ENCODE data around the gene TSPO. TPM values are rescaled to one million over a fixed set of nuclear protein-coding genes. Genes with fewer than 3 reads are reported as not detected.

Gene TSPO
- total and polyA plus RNA-seq, 2 of the 13 experiments (the other 11 are each of a cell fraction or from before 2014, with no cell fraction given) = 0.46 to 1.4 TPM

- TF ChIP-seq ZNF501 (CRISPR knock-in tag; IDR thresholded peaks at IDR 0.05) (peak; percentile 69; the same call in 1 of the 2 replicates), RARG (CRISPR knock-in tag; IDR thresholded peaks at IDR 0.05; ENCODE audit: low read depth) (no peak), ZNF468 (CRISPR knock-in tag; IDR thresholded peaks at IDR 0.05) (peak; percentile 93; the same call in 1 of the 2 replicates), ZBTB49 (CRISPR knock-in tag; IDR thresholded peaks at IDR 0.05; ENCODE audit: borderline replicate concordance) (no peak), CBX2 (IDR thresholded peaks at IDR 0.05; ENCODE audit: low read depth, low read length) (no peak), CBX2 (CRISPR knock-in tag; IDR thresholded peaks at IDR 0.05; ENCODE audit: low read depth) (no peak), THYN1 (CRISPR knock-in tag; IDR thresholded peaks at IDR 0.05; ENCODE audit: borderline replicate concordance, low read depth) (no peak), RFX5 (IDR thresholded peaks at IDR 0.05; ENCODE audit: low read depth, low read length) (no peak), ZNF260 (CRISPR knock-in tag; IDR thresholded peaks at IDR 0.05; ENCODE audit: borderline replicate concordance, low read depth) (no peak; the same call in 1 of the 2 replicates), HCFC1 (IDR thresholded peaks at IDR 0.05; ENCODE audit: low read depth, low read length) (peak; percentile 66), ASH2L (IDR thresholded peaks at IDR 0.05; ENCODE audit: insufficient read length, low read depth, low read length) (peak; percentile 77), ZNF777 (CRISPR knock-in tag; IDR thresholded peaks at IDR 0.05) (peak; percentile 58; the same call in 1 of the 2 replicates), JUN (CRISPR knock-in tag; IDR thresholded peaks at IDR 0.05) (no peak), SAFB2 (CRISPR knock-in tag; IDR thresholded peaks at IDR 0.05; ENCODE audit: borderline replicate concordance, low read depth) (no peak), KLF16 (CRISPR knock-in tag; IDR thresholded peaks at IDR 0.05) (peak in 1 of 2 experiments; percentile 93; a peak in 2 of 4 replicates), HNF4G (IDR thresholded peaks at IDR 0.05; ENCODE audit: borderline replicate concordance, low read depth, low read length) (peak; percentile 25; the same call in 1 of the 2 replicates), HNF4G (CRISPR knock-in tag; IDR thresholded peaks at IDR 0.05; ENCODE audit: borderline replicate concordance, low read depth) (no peak)
- TF ChIP-seq, protein P1, sequence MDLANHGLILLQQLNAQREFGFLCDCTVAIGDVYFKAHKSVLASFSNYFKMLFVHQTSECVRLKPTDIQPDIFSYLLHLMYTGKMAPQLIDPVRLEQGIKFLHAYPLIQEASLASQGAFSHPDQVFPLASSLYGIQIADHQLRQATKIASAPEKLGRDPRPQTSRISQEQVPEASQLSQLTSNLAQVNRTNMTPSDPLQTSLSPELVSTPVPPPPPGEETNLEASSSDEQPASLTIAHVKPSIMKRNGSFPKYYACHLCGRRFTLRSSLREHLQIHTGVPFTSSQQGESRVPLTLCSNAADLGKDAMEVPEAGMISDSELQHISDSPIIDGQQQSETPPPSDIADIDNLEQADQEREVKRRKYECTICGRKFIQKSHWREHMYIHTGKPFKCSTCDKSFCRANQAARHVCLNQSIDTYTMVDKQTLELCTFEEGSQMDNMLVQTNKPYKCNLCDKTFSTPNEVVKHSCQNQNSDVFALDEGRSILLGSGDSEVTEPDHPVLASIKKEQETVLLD (CRISPR knock-in tag; IDR thresholded peaks at IDR 0.05; ENCODE audit: low read depth) = peak; percentile 51; the same call in 1 of the 2 replicates
- TF ChIP-seq, protein P2, sequence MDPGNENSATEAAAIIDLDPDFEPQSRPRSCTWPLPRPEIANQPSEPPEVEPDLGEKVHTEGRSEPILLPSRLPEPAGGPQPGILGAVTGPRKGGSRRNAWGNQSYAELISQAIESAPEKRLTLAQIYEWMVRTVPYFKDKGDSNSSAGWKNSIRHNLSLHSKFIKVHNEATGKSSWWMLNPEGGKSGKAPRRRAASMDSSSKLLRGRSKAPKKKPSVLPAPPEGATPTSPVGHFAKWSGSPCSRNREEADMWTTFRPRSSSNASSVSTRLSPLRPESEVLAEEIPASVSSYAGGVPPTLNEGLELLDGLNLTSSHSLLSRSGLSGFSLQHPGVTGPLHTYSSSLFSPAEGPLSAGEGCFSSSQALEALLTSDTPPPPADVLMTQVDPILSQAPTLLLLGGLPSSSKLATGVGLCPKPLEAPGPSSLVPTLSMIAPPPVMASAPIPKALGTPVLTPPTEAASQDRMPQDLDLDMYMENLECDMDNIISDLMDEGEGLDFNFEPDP (CRISPR knock-in tag; conservative IDR thresholded peaks at IDR 0.05) = no peak
Measured at GRCh38 chr22:43142880-43143562, 8.3 kb upstream of the TSPO start, which contains the start of gene MCAT (continued).

Measured in HepG2 (cell line).